HG03460 (cell line): ENCODE measurements around the gene RMDN2.

Source experiments
- ATAC-seq: cut with Tn5 transposase; IDR thresholded peaks from one replicate; pipeline ENCODE4 v1.9.1; 2021; ENCODE audit not compliant: unreplicated experiment

RMDN2 gene

GRCh38 chr2:37896319-37896718 is 28.8 kb upstream of the RMDN2 start:
- no peak for ATAC-seq

GRCh38 chr2:37897511-37897910 is 27.6 kb upstream of the RMDN2 start:
- no peak for ATAC-seq

- no peak for ATAC-seq
These were observed 26.6 kb upstream of the RMDN2 start for GRCh38 chr2:37898448-37898847.

GRCh38 chr2:37902991-37903390 is 22.1 kb upstream of the RMDN2 start:
- no peak for ATAC-seq

- no peak for ATAC-seq
These were observed 20.7 kb upstream of the RMDN2 start for GRCh38 chr2:37904425-37904824.

GRCh38 chr2:37904993-37905392 is 20.1 kb upstream of the RMDN2 start:
- ATAC-seq: no peak

GRCh38 chr2:37906131-37906530 is 19.0 kb upstream of the RMDN2 start:
- no peak for ATAC-seq

GRCh38 chr2:37907501-37908225 is 17.4 kb upstream of the RMDN2 start:
- no peak for ATAC-seq

GRCh38 chr2:37911296-37911873 is 13.7 kb upstream of the RMDN2 start:
- ATAC-seq: no peak

- no peak for ATAC-seq
These were observed 13.0 kb upstream of the RMDN2 start for GRCh38 chr2:37912056-37912455.

- no peak for ATAC-seq
These were observed 12.5 kb upstream of the RMDN2 start for GRCh38 chr2:37912616-37913015.

GRCh38 chr2:37914340-37914739 is 10.7 kb upstream of the RMDN2 start:
- no peak for ATAC-seq

- no peak for ATAC-seq
These were observed 9.3 kb upstream of the RMDN2 start for GRCh38 chr2:37915773-37916172.

- ATAC-seq: no peak
These were observed 8.5 kb upstream of the RMDN2 start for GRCh38 chr2:37916512-37917082.

GRCh38 chr2:37917281-37918228 is 7.5 kb upstream of the RMDN2 start:
- ATAC-seq: no peak

- ATAC-seq: no peak
These were observed 6.3 kb upstream of the RMDN2 start for GRCh38 chr2:37918742-37919186.

GRCh38 chr2:37919631-37920032 is 5.5 kb upstream of the RMDN2 start:
- no peak for ATAC-seq

GRCh38 chr2:37920570-37920969 is 4.5 kb upstream of the RMDN2 start:
- ATAC-seq: no peak

GRCh38 chr2:37921781-37922180 is 3.3 kb upstream of the RMDN2 start:
- ATAC-seq: no peak

- no peak for ATAC-seq
These were observed 1.6 kb upstream of the RMDN2 start for GRCh38 chr2:37923308-37924055.

- no peak for ATAC-seq
These were observed 1.5 kb downstream of the RMDN2 start for GRCh38 chr2:37926635-37927034.
